Stimulated activated CD8-positive, alpha-beta memory T cell treated with anti-CD3 and anti-CD28 coated beads, Interleukin-12 subunit alpha, Interleukin-12 subunit beta, amount 100 ng/mL, for 1 hour (primary cell): ENCODE data around the gene RPS3A.
"Not testable (repeated sequence)": the region's sequence is repeated elsewhere in the genome, so short reads cannot be mapped to it uniquely, and the experiment has no call there.

Experiments used
- DNase-seq: peaks from one replicate; pipeline ENCODE4 v3.0.0-alpha.2; 2020; ENCODE audit warnings: low read depth

RPS3A gene

GRCh38 chr4:151117371-151117962 lies 18.0 kb downstream of the RPS3A start:
- DNase-seq = peak; percentile 8

- no peak for DNase-seq
These were observed 30.4 kb downstream of the RPS3A start for GRCh38 chr4:151129796-151130195.

DNA sequence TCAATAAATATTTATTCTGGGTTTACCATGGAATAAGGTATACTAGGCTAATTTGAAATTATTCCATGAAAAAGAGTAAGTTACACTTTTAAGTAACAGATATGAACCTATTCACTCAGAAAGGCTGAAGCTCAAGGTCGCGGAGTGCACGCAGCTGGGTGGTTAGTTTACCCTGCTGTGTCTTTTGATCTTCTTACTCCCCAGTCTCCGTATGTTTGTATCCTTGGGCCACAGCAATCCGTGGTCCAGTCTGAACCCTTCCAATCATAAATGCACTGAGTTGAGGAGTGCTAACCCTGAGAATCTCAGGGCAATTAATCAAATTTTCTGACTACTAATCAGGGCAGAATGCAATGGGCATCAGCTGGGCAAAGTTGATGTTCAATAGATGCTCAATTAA lies 33.9 kb downstream of the RPS3A start:
- no peak for DNase-seq

GRCh38 chr4:151136048-151136447 lies 36.6 kb downstream of the RPS3A start:
- not testable (repeated sequence) for DNase-seq

DNA sequence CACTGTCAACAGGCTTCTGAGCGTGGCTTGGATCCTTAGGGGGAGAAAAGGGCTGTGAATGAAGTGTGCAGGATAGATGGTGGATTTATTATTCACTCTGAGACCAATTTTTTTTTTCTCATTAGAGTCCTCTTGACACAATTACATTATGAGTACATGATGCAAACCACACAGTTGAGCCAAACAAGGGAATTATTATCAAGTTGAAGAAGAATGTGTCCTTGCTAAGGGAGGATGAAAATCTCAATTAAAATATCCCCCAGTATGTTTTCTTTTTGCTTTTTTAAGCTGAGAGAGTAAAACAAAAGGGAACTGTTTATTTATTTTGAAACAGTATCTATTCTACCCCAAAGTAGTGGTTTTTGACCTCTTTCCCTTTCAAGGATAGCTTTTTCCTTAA lies 40.4 kb downstream of the RPS3A start:
- no peak for DNase-seq

GRCh38 chr4:151142758-151143157 lies 43.3 kb downstream of the RPS3A start:
- DNase-seq = no peak

- no peak for DNase-seq
These were observed 43.7 kb downstream of the RPS3A start for GRCh38 chr4:151143162-151143561.

GRCh38 chr4:151143811-151144210 lies 44.4 kb downstream of the RPS3A start:
- DNase-seq = no peak

GRCh38 chr4:151144329-151145072 lies 45.1 kb downstream of the RPS3A start:
- DNase-seq = no peak

- no peak for DNase-seq
These were observed 47.6 kb downstream of the RPS3A start for GRCh38 chr4:151147000-151147399.

DNA sequence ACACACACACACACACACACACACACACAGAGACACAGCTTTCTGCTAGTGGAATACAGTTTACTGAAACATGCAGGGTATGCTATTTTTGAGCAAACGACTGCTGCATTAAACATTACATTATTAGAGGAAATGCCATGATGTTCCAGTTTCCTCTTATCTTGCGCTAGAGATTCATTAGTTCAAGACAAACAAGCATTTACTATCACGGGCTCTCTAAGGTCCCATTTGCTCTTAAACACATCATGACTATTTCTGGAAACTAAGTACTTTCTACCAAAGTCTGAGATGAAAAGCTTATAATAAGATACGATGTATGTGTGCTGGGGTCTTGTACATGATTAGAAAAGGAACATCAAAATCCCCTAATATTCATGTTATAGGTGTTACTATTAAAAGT lies 48.8 kb downstream of the RPS3A start:
- DNase-seq = no peak

- DNase-seq = no peak
These were observed 51.6 kb downstream of the RPS3A start for GRCh38 chr4:151150821-151151580.

DNA sequence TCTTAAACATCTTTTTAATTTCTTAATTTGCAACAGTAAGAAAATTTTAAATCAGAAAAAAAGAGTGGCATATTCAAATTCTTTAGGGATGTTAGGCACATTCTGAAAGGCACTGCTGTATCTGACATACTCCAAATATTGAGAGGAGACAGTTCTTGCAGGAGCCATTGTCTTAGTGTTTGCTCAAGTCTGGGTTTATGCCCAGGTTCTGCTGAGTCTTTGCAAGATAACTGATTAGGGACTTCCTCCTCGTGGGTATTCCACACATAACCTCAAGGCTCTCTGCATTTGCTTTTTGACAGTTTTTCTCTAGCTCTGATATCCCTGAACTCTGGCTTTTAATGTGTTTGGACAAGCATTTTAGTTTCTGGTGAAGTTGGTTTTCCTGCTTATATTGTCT lies 52.6 kb downstream of the RPS3A start:
- DNase-seq = no peak

DNA sequence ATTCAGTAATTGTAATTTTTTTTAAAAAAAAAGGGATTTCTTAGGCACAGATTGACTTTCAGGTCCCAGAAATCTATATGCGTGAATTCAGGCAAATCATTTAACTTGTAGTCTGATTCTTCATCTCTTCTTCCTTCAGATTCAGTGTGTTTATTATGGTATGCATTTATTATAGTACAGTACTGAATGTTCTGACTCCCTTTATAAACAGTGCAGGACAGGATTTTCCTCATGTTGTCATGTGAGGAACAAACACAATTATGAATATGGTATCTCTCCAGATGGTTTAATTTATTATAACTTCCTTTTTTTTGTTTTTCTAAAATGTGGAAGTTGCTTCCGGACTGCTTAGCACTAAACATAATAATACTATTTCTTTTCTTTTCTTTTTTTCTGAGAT lies 54.2 kb downstream of the RPS3A start:
- DNase-seq = no peak
